Activated T-cell treated with anti-CD3 and anti-CD28 coated beads for 1 hour (primary cell): Measurements from ENCODE around the gene PPM1E.
"Not testable (repeated sequence)": the region's sequence is repeated elsewhere in the genome, so short reads cannot be mapped to it uniquely, and the experiment has no call there.

Experiments used
- DNase-seq: peaks from one replicate; pipeline ENCODE4 v3.0.0-alpha.2; 2020; ENCODE audit warnings: low read depth

Gene PPM1E

DNA sequence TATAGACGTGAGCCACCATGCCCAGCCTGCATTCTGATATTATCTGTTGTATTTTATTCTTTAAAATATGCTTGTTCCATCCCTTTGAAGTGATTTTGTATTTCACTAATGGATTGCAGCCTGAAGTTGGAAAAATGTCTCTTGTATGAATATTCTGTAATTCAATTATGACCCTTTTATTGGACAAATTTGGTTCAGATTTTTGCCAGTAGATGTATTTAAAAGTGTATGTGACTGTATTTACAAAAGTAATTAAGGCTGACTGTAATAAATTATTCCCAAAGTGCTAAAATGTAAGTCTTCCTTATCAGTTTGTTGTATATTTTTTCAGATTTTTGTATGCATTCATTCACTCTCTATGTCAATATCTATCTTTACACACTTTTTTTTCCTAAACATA is 23.8 kb downstream of the PPM1E start:
- DNase-seq = no peak

- DNase-seq = no peak
These were observed 27.7 kb downstream of the PPM1E start for GRCh38 chr17:58783380-58783779.

DNA sequence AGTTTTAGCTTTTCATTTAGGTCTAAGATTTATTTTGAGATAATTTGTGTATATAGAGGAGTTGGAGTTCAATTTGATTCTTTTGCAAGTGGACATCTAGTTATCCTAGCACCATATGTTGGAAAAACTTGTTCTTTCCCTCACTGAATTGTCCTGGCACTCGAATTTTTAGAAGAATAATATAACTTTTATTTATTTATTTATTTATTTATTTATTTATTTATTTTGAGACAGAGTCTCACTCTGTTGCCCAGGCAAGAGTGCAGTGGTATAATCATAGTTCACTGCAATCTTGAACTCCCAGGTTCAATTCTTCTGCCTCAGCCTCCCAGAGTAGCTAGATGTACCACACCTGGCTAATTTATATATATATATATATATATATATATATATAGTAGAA is 29.4 kb downstream of the PPM1E start:
- DNase-seq = no peak

- no peak for DNase-seq
These were observed 31.1 kb downstream of the PPM1E start for GRCh38 chr17:58786586-58787295.

DNA sequence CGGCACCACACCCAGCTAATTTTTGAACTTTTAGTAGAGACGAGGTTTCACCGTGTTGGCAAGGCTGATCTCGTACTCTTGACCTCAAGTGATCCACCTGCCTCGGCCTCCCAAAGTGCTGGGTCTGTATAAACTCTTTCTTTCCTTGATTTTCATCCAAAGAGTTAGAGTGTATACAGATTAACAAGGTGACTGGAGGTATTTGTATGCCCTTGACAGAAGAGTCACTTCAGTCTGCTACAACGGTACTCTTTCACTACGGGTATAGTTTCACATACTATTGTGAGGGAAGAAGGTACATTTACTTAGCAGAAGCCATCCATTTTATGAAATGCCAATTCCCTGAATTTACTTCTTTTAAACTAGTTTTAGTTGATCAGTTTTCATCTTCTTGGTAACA is 32.5 kb downstream of the PPM1E start:
- no peak for DNase-seq

DNA sequence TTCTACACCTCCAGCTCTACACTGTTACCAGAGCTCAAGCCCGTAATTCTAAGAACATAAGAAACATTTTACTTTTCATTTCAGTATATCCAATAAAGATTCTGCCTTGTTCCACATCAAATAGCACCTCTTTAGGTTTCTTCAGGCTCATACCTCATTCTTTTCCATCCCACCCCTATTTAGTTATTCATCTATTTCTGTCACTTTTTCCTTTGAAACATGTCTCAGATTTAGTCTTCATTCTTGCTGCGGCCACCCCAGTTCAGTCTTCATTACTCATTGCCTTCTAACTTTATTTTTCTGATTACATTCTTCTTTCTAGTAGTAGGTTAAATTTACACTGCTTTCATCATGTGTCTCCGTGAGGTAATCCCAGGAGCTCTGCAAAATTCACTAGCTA is 33.5 kb downstream of the PPM1E start:
- DNase-seq = no peak

GRCh38 chr17:58789831-58790230 is 34.2 kb downstream of the PPM1E start:
- DNase-seq = no peak

GRCh38 chr17:58794508-58794907 is 38.9 kb downstream of the PPM1E start:
- not testable (repeated sequence) for DNase-seq

- DNase-seq = no peak
These were observed 46.5 kb downstream of the PPM1E start for GRCh38 chr17:58802188-58802587.

- DNase-seq = no peak
These were observed 50.4 kb downstream of the PPM1E start for GRCh38 chr17:58806046-58806445.

- no peak for DNase-seq
These were observed 53.2 kb downstream of the PPM1E start for GRCh38 chr17:58808609-58809563.

DNA sequence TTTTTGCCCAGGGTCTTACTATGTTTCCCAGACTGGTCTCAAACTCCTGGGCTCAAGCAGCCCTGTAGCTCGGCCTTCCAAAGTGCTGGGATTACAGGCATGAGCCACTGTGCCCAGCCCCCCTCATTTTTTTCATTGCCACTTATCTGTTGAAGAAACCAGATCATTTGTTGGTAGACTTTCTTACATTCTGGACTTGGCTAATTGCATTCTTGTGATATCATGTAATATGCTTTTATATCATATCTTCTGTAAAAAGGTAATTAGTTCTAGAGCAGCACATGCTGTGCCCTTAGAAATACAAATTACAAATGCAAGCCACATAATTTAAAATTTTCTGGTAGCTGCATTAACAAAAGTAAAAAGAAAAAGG is 53.9 kb downstream of the PPM1E start:
- DNase-seq = no peak

DNA sequence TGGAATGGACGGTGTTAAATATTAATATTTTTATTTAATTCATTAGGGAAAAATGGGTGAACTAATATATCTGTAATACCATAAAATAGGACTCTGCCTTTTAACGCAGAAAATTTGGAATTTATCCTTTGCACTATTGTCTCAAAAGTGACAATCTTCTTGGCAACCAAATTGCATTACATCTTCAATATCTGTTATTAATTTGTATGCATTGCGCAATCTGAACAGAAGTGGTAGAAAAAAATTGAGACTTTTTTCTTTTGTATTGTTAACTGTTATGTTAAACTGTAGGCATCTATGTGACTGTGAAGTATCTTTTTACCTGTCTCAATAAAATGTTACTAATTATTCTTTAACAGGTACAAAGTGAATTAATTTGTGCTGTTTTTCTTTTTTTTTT is 55.6 kb downstream of the PPM1E start:
- DNase-seq = no peak

- no peak for DNase-seq
These were observed 58.1 kb downstream of the PPM1E start for GRCh38 chr17:58813712-58814111.

DNA sequence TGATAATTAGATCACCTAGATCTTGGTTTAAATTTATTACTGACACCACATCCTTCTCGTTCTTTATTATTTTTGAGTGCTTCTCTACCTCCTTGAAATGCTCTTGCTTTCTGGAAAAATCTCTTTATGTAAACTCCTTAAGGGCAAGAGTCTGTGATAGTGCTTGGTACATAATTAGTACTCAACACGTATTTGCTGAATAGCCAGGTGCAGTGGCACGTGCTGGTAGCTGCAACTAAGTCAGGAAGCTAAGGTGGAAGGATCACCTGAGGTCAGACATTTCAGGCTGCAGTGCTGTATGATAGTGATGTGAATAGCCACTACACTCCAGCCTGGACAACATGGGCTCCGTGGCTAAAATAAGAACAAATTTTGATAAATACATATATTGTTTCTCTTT is 63.0 kb downstream of the PPM1E start:
- no peak for DNase-seq

DNA sequence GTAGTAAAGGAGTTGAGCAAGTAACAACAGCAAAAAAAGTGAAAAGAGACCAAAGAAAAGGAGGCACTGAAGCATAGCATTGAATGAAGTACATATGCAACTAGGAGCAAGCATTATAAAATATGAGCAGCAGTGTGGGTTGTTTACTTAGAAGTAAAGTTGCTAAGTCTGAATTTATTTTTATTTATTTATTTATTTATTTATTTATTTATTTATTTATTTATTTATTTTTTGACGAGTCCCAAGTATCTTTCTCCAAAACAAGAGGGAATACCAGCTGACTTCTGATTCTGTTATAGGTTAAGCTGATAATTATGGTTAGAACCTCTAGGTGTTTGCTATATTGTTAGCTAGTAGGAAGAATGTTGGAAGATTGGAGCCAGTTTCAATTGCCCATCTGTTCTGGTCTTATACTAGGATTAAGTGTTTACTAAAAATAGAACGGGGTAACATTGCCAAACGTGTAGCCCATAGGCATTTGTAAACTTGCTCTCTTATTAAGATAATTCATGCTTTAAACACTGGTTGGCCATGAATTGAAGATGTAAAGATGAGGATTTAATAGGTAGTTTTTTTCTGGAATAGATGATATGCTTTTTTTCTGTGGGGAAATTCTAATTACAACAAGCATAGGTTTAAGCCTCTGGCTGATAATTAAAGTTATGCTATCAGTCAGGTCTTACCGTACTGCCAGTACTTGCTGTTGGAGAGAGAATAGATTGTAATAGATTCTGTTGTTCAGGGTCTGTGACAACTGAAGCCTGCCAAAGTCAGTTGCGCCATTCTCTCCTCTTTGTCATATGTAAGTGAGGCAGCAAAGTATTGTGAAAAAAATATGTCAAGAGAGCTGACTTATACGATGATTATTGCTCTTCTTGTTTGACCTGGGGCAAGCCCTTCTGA is 66.7 kb downstream of the PPM1E start:
- DNase-seq = no peak

DNA sequence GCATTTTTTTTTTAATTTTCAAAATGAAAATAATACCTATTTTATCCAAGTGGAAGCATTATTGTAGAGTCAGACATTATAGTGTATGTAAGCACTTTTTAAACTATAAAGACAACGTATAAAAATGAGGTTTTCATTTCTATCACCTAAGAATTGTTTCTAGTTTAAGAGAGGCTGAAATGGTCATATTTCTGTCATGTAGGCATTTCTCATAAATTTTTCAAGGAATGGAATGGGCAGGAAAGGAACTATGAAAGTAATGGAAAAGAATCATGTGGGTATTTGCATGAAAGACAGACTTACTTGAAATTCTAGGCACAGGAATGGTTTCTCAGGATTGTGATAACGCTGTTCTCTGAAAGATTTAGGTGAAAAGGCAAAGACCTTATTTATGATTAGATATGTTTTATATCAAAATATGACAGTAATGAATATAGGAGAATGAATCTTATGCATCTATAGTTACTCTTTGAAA is 67.4 kb downstream of the PPM1E start:
- no peak for DNase-seq

DNA sequence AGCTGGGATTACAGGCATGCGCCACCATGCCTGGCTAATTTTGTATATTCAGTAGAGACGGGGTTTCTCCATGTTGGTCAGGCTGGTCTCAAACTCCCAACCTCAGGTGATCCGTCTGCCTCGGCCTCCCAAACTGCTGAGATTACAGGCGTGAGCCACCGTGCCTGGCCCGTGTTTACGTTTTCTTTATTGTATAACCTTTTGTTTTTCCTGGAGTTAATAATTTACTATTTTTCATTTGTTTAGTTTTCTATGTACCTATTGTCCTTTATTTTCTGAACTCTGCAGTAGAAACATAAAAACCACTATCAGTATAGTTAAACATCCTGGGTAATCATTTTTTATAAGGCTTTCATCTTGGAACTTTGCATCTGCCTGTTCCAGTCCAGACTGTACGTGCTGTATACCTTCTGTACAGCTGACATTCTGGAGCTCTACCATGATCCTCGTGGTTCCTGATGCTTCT is 73.6 kb downstream of the PPM1E start:
- DNase-seq = no peak

DNA sequence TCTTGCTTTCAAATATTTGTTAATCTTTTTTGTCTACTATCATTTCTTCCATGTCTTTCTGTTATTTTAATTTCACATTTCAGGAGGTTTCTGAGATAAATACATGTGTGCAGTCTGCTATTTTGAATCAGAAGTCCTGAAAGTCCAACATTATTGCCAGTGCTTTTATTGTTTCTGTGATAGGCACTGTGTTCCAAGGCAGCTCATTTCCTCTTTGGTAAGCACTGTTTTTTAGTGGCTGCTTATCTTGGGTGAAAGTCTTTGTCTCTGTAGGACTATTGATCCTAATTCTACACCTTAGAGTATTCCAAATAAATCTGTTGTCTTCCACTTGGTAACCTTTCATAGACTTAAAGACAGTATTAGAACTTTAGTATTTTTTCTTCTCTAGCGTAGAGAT is 76.1 kb downstream of the PPM1E start:
- DNase-seq = no peak

DNA sequence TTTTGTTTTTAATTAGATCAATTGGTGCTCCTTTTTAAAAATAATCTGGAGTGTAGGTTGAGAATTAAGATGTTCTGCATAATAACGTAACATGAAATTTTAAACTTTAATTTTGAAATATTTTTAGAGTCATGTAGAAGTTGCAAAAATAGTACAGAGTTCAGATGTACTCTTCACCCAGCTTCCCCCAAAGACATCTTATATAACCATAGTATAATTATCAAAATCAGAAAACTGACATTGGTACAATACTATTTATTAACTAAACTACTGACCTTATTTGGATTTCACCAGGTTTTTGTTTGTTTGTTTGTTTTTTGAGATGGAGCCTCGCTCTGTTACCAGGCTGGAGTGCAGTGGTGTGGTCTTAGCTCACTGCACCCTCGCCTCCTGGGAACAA is 76.9 kb downstream of the PPM1E start:
- no peak for DNase-seq

- no peak for DNase-seq
These were observed 82.0 kb downstream of the PPM1E start for GRCh38 chr17:58837699-58838098.
